H54 (cell line): Measurements from ENCODE around the gene OR6M1.

ENCODE experiments used
- DNase-seq: peaks from one replicate; pipeline ENCODE4 v3.0.0; 2011; ENCODE audit warnings: low spot score, mixed read lengths; ENCODE audit not compliant: insufficient read length
- FAIRE-seq: peaks from 3 replicates; lab custom pipeline; 2011; peaks lifted over from hg19 to GRCh38; lab: Jason Lieb, UNC
- POLR2A ChIP-seq: IDR thresholded peaks from 2 replicates; pipeline ENCODE4 v1.6.1; 2011; ENCODE audit warnings: low read depth, mild to moderate bottlenecking, low read length

OR6M1 gene

GRCh38 chr11:123765601-123766000 is 40.5 kb downstream of the OR6M1 start:
- DNase-seq = no peak
- FAIRE-seq = no peak
- no peak for TF ChIP-seq POLR2A

- no peak for TF ChIP-seq POLR2A
- FAIRE-seq = no peak
- DNase-seq = no peak
Observed at GRCh38 chr11:123762422-123762821, 43.7 kb downstream of the OR6M1 start.

DNA sequence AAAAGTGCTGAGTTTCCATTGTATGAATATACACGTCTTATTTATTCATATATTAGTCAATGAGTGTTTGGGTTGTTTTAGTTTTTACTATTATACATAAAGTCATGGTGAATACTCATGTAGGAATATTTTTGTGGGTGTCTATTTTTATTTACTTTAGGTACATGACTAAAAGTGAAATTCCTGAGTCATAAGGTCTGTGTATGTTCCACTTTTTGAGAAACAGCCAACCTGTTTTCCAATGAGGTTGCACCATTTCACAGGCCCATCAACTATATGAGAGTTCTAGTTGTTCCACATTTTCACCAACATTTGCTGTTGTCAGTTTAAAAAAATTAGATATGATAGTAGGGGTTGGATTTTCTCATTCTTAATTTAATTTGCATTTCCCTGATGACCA is 45.3 kb downstream of the OR6M1 start:
- FAIRE-seq (no peak), DNase-seq (no peak)
- TF ChIP-seq POLR2A = no peak

- FAIRE-seq (no peak), DNase-seq (no peak)
- no peak for TF ChIP-seq POLR2A
Observed at GRCh38 chr11:123757976-123758375, 48.2 kb downstream of the OR6M1 start.

DNA sequence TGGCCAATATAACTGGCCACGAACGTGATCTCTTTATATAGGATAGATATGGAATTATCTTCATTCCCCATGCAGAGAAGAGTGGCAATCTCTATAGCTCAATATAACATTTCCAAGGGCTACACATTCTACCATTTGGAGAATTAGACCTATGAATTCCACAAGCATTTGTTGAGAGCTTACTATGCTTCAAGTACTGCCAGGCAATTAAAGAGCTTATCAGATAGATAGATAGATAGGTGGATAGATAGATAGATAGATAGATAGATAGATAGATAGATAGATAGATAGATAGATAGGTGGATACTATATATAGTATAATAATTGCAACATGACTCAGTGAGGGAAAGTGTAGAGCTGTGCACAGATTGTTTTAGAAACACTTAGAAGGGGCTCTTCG is 50.3 kb downstream of the OR6M1 start:
- no peak for TF ChIP-seq POLR2A
- FAIRE-seq (no peak), DNase-seq (no peak)
